ENCODE measurements around the gene ECD. TPM values are rescaled to one million over a fixed set of nuclear protein-coding genes. Genes with fewer than 3 reads are reported as not detected.

Gene ECD
- 25.6 TPM for total RNA-seq (2013)
- polyA plus RNA-seq = 10 to 100 TPM; 14.1 to 20.2 (median 16.7) TPM
- 15.4 and 16.3 TPM in 2 replicates for polyA minus RNA-seq
- total RNA-seq = 40.8 to 70.0 (median 51.2) reads per million in 11 experiments

DNA sequence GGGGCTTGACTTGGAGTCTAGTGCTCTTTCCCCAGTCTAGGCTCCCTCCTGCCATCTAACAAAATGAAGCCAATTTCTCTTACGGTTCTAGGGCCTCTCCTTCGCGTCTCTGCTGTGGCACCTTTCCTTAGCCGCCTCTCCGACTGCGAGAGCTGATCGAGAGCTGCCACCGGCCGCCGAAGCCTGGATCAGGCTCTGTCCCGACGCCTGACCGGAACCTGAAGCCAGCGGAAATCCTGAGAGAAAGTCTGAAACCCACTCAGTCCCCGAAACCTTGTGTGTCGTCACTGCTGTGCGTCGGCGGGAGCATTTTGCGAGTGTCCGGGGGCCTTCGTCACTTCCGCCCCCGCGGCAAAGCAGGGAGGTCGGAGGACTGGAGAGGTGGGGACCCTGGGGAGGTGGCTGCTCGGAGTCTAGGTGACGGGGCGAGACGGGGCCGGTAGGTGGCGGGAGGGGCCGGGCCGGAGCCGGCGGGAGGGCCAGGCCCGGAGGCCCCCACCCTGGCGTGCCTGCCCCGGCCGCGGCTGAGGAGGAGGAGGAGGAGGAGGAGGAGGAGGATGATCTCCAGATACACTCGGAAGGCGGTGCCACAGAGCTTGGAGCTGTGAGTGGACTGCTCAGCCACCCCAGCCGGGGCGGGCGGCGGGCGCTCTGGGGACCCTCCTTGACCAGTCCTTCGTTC lies at the start of gene ECD, which contains the start of gene FAM149B1:
TSS of gene ECD (minus strand) at position 226 of the 682 bp plus-strand sequence. CDS start 4,071 bp downstream, outside the sequence.
TSS of gene FAM149B1 (plus strand) at position 337 of the 682 bp plus-strand sequence. CDS start at position 558, 221 bp downstream.
- H3K4me1 Mint-ChIP-seq = peaks cover 22% of the 10 kb centered on the region
- H3K4me3 ChIP-seq (replicated peaks in 1 of 3; ENCODE audit: low read depth in 2 of 3, low read length in 3 of 3) = peak within 1 kb of the TSS; percentile 94 to 98 (median 97)
- peaks cover 0 to 3% (median 0%) of the 10 kb centered on the region in 3 donors for H3K27me3 Mint-ChIP-seq (ENCODE audit: low read depth in 3 of 3)
- peaks cover 3 to 15% of the 10 kb centered on the region in 2 donors for H3K36me3 ChIP-seq (replicated peaks in 1 of 2; ENCODE audit: control insufficient read depth in 1 of 2, insufficient read depth in 2 of 2, low read length in 2 of 2)
- peaks cover 61% of the 10 kb centered on the region for H3K79me2 ChIP-seq (ENCODE audit: insufficient read depth, low read length)
- peak; percentile 86 to 95 (median 91) for DNase-seq
- peak within 1 kb of the TSS; percentile 99 to 100 (median 100) for H3K27ac Mint-ChIP-seq
- intact Hi-C loops (cut with micrococcal nuclease) = loop anchor here (5.0 to 10.0 kb wide), 4 partner anchors 53 to 816 kb away; partner anchors contain the start of genes DNAJB12 (in 1 of the 2), DNAJC9 (in 1 of the 2), NUDT13 (in 1 of the 2) and P4HA1 (in 1 of the 2)
- peaks cover 0 to 7% (median 0%) of the 10 kb centered on the region in 7 donors for H3K9me3 Mint-ChIP-seq
- TF ChIP-seq, protein P1, sequence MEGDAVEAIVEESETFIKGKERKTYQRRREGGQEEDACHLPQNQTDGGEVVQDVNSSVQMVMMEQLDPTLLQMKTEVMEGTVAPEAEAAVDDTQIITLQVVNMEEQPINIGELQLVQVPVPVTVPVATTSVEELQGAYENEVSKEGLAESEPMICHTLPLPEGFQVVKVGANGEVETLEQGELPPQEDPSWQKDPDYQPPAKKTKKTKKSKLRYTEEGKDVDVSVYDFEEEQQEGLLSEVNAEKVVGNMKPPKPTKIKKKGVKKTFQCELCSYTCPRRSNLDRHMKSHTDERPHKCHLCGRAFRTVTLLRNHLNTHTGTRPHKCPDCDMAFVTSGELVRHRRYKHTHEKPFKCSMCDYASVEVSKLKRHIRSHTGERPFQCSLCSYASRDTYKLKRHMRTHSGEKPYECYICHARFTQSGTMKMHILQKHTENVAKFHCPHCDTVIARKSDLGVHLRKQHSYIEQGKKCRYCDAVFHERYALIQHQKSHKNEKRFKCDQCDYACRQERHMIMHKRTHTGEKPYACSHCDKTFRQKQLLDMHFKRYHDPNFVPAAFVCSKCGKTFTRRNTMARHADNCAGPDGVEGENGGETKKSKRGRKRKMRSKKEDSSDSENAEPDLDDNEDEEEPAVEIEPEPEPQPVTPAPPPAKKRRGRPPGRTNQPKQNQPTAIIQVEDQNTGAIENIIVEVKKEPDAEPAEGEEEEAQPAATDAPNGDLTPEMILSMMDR (IDR thresholded peaks at IDR 0.05) = no peak
- peak within 1 kb of the TSS; percentile 96 to 100 for H3K27ac ChIP-seq (ENCODE audit: low read depth in 1 of 2, low read length in 2 of 2)
- H3K27me3 ChIP-seq (ENCODE audit: control insufficient read depth in 2 of 2, insufficient read depth in 2 of 2, low read length in 2 of 2) = no peaks in the 10 kb centered on the region
- H3K36me3 Mint-ChIP-seq = peaks cover 11 to 18% of the 10 kb centered on the region in 2 donors
- H3K4me3 Mint-ChIP-seq = peak within 1 kb of the TSS; percentile 98 to 99
- H3K4me2 ChIP-seq (replicated peaks; ENCODE audit: extremely low read depth, low read length, poor library complexity, severe bottlenecking) = peak within 1 kb of the TSS; percentile 96
- peaks cover under 1% of the 10 kb centered on the region for H4K20me1 ChIP-seq (ENCODE audit: insufficient read depth, low read length)
- H3K9me3 ChIP-seq (replicated peaks in 1 of 2; ENCODE audit: control insufficient read depth in 1 of 2, insufficient read depth in 1 of 2, low read length in 2 of 2) = no peaks in the 10 kb centered on the region
- 0% methylated on average over 44 of the region's 49 CpGs for WGBS (ENCODE audit: insufficient coverage)
- peaks cover 14 to 26% of the 10 kb centered on the region in 2 donors for H3K4me1 ChIP-seq (ENCODE audit: control insufficient read depth in 1 of 2, insufficient read depth in 2 of 2, low read length in 2 of 2)
- H3K9ac ChIP-seq (ENCODE audit: insufficient read depth, low read length, poor library complexity, severe bottlenecking) = peak within 1 kb of the TSS; percentile 95
- H2AFZ ChIP-seq (ENCODE audit: insufficient read depth, low read depth, low read length, poor library complexity, severe bottlenecking) = peak within 1 kb of the TSS; percentile 97

DNA sequence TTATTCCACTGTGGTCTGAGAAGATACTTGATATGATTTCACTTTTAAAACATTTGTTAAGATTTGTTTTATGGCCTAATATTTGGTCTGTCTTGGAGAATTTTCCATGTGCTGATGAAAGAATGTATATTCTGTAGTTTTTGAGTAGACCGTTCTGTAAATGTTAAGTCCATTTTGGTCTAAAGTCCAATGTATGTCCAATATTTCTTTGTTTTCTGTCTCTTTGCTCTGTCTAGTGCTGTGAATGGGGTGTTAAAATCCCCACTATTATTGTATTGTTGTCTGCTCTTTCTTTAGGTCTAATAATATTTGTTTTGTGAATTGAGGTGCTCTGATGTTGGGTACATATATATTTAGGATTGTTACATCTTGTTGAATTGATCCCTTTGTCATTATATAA lies 47.9 kb upstream of the ECD start:
- TF ChIP-seq, protein P1 (IDR thresholded peaks at IDR 0.05) = no peak
- no peaks in the 10 kb centered on the region for H3K9me3 ChIP-seq (replicated peaks in 1 of 2; ENCODE audit: control insufficient read depth in 1 of 2, insufficient read depth in 1 of 2, low read length in 2 of 2)
- DNase-seq = no peak
- no CpG with 5 or more reads among the region's 1 CpG for WGBS (ENCODE audit: insufficient coverage)
- no peak overlapping the region for H3K9ac ChIP-seq (ENCODE audit: insufficient read depth, low read length, poor library complexity, severe bottlenecking)
- Mint-ChIP-seq H3K4me3 (no peak overlapping the region), H3K36me3 (peaks cover 57 to 60% of the 10 kb centered on the region in 2 donors), H3K4me1 (no peaks in the 10 kb centered on the region), H3K9me3 (peaks cover 0 to 2% (median 0%) of the 10 kb centered on the region in 7 donors), H3K27me3 (ENCODE audit: low read depth in 3 of 3) (no peaks in the 10 kb centered on the region), H3K27ac (no peak overlapping the region)
- H3K79me2 ChIP-seq (ENCODE audit: insufficient read depth, low read length) = no peaks in the 10 kb centered on the region
- H3K4me1 ChIP-seq (ENCODE audit: control insufficient read depth in 1 of 2, insufficient read depth in 2 of 2, low read length in 2 of 2) = no peaks in the 10 kb centered on the region
- H2AFZ ChIP-seq (ENCODE audit: insufficient read depth, low read depth, low read length, poor library complexity, severe bottlenecking) = no peak overlapping the region
- H4K20me1 ChIP-seq (ENCODE audit: insufficient read depth, low read length) = no peaks in the 10 kb centered on the region
- H3K36me3 ChIP-seq (replicated peaks in 1 of 2; ENCODE audit: control insufficient read depth in 1 of 2, insufficient read depth in 2 of 2, low read length in 2 of 2) = peaks cover 19 to 62% of the 10 kb centered on the region in 2 donors
- no peak overlapping the region for H3K27ac ChIP-seq (ENCODE audit: low read depth in 1 of 2, low read length in 2 of 2)
- H3K4me3 ChIP-seq (replicated peaks in 1 of 3; ENCODE audit: low read depth in 2 of 3, low read length in 3 of 3) = no peak overlapping the region
- no peak overlapping the region for H3K4me2 ChIP-seq (replicated peaks; ENCODE audit: extremely low read depth, low read length, poor library complexity, severe bottlenecking)
- intact Hi-C loops (cut with micrococcal nuclease) = no loop called here
- H3K27me3 ChIP-seq (ENCODE audit: control insufficient read depth in 2 of 2, insufficient read depth in 2 of 2, low read length in 2 of 2) = no peaks in the 10 kb centered on the region
